NB4 (cell line): ENCODE data around the gene SUN5.

Experiments
- DNase-seq: peaks from one replicate; pipeline ENCODE4 v3.0.0; 2010; ENCODE audit warnings: low read depth
- H3K4me3 ChIP-seq: one replicate; pipeline ENCODE4 v1.5.1; 2011; ENCODE audit warnings: mild to moderate bottlenecking, low read depth, low read length, moderate library complexity
- MYC ChIP-seq: IDR thresholded peaks from 2 replicates; pipeline ENCODE4 v1.6.1; 2011; ENCODE audit warnings: low read depth, low read length
- POLR2A ChIP-seq: IDR thresholded peaks from 2 replicates; pipeline ENCODE4 v1.6.1; 2011; ENCODE audit warnings: mild to moderate bottlenecking; ENCODE audit not compliant: insufficient read length; ENCODE audit errors: extremely low read depth
- TF ChIP-seq, protein P1 (sequence below): IDR thresholded peaks from one replicate; pipeline ENCODE4 v1.5.1; 2012; ENCODE audit warnings: low read depth, low read length
- TF ChIP-seq, protein P2 (sequence below): IDR thresholded peaks from 2 replicates; pipeline ENCODE4 v1.6.1; 2011; ENCODE audit warnings: low read depth, low read length

The SUN5 gene

DNA sequence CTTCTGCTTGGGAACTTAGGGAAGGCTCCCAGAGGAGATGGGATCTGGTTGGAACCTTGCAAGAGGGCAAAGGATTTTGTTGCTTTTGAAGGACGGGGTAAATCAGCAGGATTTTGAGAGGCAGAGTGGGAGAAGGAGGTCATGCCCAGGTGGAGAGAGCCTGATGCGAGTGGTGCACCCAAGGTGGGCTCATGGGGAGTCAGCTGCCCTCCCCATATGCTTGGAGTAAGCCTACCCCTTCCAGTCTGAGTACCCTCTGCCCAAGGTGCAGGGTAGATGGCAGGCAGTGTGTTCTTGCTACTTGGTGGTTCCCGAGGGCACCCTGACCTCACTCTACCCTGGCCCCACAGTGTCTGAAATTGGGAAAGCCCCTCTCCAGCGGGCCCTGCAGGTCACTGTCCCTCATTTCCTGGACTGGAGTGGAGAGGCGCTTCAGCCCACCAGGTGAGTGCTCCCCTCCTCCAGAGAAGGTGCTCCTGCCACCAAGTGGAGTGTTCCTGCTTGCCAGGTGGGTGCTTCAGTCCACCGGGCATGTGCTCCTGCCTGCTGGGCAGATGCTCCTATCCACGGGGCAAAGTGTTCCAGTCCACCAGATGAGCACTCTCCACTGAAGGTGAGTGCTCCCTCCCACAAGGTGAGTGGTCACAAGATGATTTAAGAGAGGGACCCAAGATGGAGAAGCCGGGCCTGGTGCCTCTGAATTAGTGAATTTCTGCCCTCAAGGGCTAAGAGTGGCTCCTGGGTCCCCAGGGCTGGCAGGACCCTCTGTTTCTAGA lies 6.6 kb upstream of the SUN5 start:
- H3K4me3 ChIP-seq: no peak overlapping the region
- TF ChIP-seq, protein P1, sequence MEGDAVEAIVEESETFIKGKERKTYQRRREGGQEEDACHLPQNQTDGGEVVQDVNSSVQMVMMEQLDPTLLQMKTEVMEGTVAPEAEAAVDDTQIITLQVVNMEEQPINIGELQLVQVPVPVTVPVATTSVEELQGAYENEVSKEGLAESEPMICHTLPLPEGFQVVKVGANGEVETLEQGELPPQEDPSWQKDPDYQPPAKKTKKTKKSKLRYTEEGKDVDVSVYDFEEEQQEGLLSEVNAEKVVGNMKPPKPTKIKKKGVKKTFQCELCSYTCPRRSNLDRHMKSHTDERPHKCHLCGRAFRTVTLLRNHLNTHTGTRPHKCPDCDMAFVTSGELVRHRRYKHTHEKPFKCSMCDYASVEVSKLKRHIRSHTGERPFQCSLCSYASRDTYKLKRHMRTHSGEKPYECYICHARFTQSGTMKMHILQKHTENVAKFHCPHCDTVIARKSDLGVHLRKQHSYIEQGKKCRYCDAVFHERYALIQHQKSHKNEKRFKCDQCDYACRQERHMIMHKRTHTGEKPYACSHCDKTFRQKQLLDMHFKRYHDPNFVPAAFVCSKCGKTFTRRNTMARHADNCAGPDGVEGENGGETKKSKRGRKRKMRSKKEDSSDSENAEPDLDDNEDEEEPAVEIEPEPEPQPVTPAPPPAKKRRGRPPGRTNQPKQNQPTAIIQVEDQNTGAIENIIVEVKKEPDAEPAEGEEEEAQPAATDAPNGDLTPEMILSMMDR: no peak
- no peak for TF ChIP-seq MYC
- TF ChIP-seq, protein P2, sequence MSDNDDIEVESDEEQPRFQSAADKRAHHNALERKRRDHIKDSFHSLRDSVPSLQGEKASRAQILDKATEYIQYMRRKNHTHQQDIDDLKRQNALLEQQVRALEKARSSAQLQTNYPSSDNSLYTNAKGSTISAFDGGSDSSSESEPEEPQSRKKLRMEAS: no peak
- no peak for TF ChIP-seq POLR2A
- no peak for DNase-seq

DNA sequence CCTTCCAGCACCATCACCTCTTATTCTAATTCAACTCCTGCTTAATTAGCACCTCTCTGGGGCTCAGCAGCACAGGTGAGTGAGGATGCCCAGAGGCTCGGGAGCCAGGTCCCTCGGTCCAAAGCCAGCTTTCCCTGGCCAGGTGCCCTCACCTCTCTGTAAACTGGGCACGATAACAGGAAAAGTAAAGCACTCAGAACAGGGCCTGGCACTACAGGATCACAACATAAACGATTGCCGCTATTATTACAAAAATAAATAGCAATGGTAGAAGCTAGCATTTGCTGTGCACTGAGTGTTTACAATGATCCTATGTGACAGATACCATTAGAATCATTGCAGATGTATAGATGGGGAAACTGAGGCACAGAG lies 5.9 kb upstream of the SUN5 start:
- no peak for TF ChIP-seq MYC
- TF ChIP-seq, protein P1: no peak
- TF ChIP-seq, protein P2: no peak
- TF ChIP-seq POLR2A: no peak
- DNase-seq: no peak
- H3K4me3 ChIP-seq: no peak overlapping the region

DNA sequence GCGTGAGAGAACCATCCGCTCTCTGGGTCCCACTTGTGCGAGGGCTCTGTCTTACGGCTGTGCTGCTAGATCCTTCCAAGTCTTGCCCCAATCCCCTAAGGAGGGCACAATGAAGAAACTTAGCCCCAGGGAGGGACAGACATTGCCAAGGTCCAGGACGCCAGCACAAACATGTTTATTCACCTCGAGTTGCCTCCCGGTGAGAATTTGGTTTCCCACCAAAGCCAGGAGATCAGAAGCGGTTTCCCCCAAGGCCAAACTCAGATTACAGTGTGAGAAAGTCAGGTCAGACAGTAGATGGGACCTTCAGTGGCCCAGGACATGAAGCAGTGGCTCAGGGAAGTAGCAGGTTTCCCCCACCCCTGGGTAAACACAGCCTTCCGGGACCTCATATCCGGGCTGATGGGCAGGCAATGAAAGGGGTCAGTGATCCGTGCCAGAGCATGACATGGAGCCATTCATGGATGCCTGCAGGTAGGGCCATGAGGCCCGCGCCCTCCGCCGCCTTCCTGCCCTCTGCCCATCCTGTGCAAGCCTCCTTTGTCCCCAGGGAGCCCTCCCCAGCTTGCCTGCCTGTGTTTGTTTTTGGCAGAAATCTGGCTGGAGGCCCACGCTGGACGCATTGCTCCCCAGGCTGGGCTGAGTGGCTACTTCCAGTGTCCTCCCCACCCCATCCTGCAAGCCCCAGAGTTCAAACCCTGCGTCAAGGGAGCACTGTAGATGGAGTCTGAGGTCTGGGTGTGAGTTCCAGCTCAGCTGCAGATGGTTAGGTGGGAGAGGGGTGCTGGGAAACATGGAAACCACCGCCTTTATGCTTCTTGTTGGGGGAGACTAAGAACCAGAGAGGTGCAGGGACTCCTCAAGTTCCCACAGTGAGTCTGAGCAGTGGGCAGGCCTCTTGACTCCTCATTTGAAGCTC lies 5.2 kb upstream of the SUN5 start:
- no peak for TF ChIP-seq MYC
- no peak for DNase-seq
- H3K4me3 ChIP-seq: no peak overlapping the region

DNA sequence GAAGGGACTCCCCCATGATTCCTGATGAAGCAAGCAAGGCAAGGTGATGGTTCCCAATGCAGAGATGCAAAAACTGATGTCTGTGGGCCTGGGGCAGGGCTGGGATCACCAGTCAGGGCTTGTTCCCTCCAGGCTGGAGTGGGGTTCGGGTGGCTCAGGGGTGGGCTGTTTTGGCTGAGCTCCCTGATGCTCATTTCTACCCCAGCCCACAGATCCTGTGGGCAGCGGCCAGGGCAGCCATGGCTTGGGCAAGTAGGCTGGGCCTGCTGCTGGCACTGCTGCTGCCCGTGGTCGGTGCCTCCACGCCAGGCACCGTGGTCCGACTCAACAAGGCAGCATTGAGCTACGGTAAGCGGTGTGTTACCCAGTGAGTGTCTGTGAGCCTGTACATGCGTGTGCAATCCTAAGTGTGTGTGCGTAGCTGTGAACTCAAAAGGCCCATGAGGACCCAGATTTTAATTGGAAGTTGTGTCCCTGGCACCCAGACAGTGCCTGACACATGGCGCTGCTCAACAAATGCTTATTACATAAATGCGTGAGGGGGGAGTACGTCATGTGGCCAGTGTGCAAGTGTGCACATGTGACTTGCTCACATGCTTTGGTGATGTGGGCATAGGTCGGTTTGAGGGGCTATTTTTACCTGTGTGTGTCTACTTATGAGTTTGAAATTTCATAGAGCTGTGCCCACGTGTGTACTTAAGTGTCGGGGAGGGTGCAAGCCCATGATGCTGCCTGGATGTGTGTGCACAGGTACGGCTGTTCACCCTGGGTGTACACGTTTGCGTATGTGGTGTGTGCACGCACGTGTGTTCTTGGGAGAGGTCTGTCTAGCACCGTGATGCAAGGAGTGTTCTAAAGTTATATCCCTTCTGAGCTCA lies 4.3 kb upstream of the SUN5 start:
- H3K4me3 ChIP-seq: no peak overlapping the region
- TF ChIP-seq POLR2A: no peak
- TF ChIP-seq, protein P2: no peak
- TF ChIP-seq, protein P1: no peak
- TF ChIP-seq MYC: no peak
- no peak for DNase-seq

DNA sequence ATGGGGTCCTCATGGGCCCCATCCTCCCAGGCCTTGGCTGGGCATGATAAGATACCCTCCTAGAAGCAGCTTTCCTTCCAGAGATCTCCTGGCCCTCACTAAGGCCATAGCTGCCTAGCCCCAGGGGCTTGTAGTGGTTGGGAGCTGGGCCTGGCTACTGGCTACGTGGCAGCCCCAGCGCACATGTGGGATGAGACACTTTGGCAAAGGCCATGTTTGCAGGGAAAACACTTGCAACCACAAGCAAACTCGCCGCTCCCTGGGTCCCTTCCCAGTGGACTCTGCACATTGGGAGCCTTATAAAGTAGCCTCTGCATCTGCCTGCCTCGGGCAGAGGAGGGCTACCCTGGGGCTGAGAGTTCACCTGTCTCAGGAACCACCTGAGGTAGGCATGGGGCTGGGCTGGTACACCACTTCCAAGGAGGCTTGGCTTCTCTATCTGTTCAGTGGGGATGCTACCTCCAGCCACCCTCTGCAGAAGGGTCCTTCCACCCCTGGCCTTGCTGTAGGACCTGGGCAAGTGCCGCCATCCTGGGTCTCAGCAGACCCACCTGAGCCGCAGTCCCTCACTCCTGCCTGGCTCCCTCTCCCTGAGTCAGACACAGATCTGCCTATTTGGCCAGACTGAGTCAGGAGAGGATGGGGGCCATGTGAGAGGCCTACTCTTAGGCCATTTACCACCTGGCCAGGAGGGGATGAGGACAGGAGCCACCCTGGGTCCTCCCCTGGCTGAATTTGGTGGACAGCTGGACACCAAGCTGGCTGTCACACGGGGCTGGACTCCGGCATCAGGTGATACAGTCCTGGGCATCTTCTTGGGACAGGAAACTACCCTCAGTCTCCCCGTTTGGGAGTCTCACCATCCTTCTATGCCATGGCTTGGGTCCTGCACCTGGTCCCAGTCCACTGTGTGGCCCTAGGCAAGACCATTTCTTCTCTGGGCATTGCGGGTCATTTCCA lies 3.4 kb upstream of the SUN5 start, which contains the start of gene BPIFB2:
Gene BPIFB2 (plus strand): TSS at position 329 of the 960 bp plus-strand sequence. CDS start 871 bp downstream, outside the sequence.
- H3K4me3 ChIP-seq: no peak within 1 kb of the TSS
- DNase-seq: no peak
- TF ChIP-seq MYC (no peak), POLR2A (no peak)
- TF ChIP-seq, protein P2: no peak
- TF ChIP-seq, protein P1: no peak
